Measurements from ENCODE around the gene ARHGEF5. TPM values are rescaled to one million over a fixed set of nuclear protein-coding genes. Genes with fewer than 3 reads are reported as not detected.
"Not testable (repeated sequence)": the region's sequence is repeated elsewhere in the genome, so short reads cannot be mapped to it uniquely, and the experiment has no call there.

ARHGEF5 gene
- 1.6 and 2.9 TPM in 2 replicates for total RNA-seq

- not testable (repeated sequence) for DNase-seq (ENCODE audit: extremely low read depth, low read depth, low spot score)
Observed at GRCh38 chr7:144355176-144355822, at the start of gene ARHGEF5. TSS of gene ARHGEF5 (plus strand) at chr7:144355402. CDS start at chr7:144362670, 7,268 bp downstream.

DNA sequence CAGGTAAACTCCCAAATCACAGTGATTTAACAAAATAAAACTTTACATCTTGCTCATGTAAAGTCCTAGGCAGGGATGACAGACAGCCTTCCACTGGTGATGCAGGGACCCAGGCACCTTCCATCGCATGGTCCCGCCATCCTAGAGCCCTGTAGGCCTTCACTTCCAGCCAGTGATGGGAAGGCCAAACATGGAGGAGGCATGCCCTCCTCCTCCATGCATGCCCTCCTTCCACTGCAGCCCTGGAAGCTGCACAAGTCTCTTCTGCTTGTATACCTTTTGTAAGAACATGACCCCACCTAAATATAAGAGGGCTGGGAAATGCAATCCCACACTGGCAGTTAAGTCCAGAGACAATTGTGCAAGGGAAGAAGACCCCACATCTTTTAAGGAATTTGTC, 45.5 kb upstream of the ARHGEF5 start:
- DNase-seq (ENCODE audit: extremely low read depth, low read depth, low spot score), result not testable (repeated sequence)

DNA sequence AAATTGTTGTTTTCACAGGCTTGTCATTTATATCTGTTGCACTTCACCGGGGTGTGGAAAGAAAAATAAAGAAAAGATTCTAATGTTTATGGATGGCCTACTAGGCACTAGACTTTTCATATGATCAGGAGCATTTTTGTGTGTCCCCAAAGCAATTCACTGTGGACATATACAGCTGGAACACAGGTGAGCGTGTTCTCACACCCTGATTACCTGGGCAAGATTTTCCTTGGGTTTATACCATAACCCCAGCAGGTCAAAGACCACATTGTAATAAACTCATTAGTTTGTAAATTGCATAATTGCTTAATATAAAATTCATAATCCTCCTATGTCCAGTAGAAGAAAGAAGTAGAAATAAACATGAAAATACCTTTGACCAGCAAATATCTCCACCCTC, 44.0 kb upstream of the ARHGEF5 start:
- DNase-seq (ENCODE audit: extremely low read depth, low read depth, low spot score), result not testable (repeated sequence)

- not testable (repeated sequence) for DNase-seq (ENCODE audit: extremely low read depth, low read depth, low spot score)
Observed at GRCh38 chr7:144311872-144312469, 43.2 kb upstream of the ARHGEF5 start, which contains the start of gene OR2A1. TSS of gene OR2A1 (plus strand) at chr7:144312419. CDS start at chr7:144318125, 5,706 bp downstream.

- not testable (repeated sequence) for DNase-seq (ENCODE audit: extremely low read depth, low read depth, low spot score)
Observed at GRCh38 chr7:144317537-144317936, 37.7 kb upstream of the ARHGEF5 start.

GRCh38 chr7:144319547-144319946, 35.7 kb upstream of the ARHGEF5 start:
- DNase-seq (ENCODE audit: extremely low read depth, low read depth, low spot score), result not testable (repeated sequence)

DNA sequence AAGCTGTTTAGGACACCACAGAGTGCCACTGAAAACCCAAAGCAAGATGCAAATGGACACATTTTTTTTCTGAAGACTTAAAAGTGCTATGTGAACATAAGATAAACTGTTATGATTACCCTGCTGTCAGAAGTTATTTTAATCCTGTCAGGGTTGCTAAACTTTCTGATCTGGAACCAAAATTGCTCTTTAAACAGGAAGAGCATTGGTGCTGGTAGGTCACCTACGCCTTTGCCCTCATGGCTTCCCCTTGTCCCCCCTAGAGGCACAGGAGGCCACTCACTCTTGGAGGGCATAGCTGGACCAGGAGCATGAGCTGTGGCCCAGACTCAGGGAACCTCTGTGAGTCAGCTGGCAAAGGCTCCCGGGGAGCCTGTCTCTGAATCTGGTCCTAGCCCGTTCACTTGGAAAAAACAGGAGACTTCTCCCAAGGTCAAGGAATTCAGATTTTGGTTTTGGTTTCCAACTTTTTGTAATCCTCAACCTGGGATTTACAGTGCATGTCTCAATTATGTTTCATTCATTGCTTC, 33.5 kb upstream of the ARHGEF5 start:
- DNase-seq (ENCODE audit: extremely low read depth, low read depth, low spot score), result not testable (repeated sequence)

DNA sequence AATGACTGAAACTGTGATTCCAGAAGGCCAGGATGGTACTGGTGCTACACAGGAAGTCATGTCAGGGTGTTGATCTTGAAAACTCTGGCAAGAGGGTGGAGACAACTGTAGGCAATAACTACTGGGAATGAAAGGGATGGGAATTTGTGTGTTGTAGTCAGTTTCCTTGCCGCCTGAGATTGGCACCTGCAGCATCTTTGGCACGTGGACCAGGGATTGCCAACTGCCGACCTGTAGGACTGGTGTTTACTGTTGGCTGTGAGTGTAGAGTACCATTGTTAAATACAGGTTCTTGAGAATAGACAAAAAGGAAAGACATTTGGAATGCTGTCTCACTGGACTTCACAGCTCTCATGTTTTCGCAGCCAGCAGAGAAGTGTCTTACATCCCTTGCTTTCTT, 31.8 kb upstream of the ARHGEF5 start:
- DNase-seq (ENCODE audit: extremely low read depth, low read depth, low spot score), result not testable (repeated sequence)

GRCh38 chr7:144325868-144326267, 29.3 kb upstream of the ARHGEF5 start:
- not testable (repeated sequence) for DNase-seq (ENCODE audit: extremely low read depth, low read depth, low spot score)

DNA sequence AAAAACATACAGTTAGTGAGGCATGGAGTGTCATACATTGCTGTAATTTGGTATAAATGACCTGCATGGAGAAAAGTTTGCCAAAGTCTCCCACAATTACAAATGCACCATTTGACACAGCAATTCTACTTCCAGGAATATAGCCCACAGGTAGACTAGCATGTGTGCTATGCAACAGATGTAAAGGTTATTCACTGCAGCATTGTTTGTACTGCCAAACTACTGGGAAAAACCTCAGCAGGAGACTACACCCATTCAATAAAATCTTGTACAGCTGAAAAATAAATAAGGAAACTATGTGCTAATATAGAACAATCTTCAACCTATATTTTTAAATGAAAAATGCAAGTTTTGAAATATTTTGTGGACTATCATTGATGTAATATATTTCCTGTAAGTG, 25.2 kb upstream of the ARHGEF5 start:
- DNase-seq (ENCODE audit: extremely low read depth, low read depth, low spot score), result not testable (repeated sequence)

GRCh38 chr7:144331221-144331995, 23.8 kb upstream of the ARHGEF5 start:
- DNase-seq (ENCODE audit: extremely low read depth, low read depth, low spot score), result not testable (repeated sequence)

- not testable (repeated sequence) for DNase-seq (ENCODE audit: extremely low read depth, low read depth, low spot score)
Observed at GRCh38 chr7:144331996-144332288, 23.3 kb upstream of the ARHGEF5 start.

GRCh38 chr7:144348625-144349024, 6.6 kb upstream of the ARHGEF5 start:
- not testable (repeated sequence) for DNase-seq (ENCODE audit: extremely low read depth, low read depth, low spot score)

DNA sequence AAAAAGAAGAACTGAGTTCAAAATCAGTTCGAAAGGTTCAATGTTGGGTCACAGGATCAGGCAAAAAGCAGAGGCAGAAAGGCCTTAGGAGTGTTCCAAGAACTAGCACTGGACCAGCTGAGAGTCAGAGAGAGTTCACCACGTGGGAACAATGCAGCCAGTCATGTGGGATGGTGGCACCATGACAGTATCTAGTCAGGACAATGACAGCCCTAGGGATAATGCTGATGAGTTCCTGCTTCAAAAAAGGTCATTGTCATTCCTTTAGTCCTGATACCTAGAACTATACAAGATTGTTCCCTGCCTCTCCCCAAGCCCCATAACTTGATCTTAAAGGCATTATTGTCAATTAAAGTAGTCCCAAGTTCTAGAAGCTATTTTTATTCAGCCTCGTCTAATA, 3.5 kb upstream of the ARHGEF5 start:
- DNase-seq (ENCODE audit: extremely low read depth, low read depth, low spot score), result not testable (repeated sequence)

DNA sequence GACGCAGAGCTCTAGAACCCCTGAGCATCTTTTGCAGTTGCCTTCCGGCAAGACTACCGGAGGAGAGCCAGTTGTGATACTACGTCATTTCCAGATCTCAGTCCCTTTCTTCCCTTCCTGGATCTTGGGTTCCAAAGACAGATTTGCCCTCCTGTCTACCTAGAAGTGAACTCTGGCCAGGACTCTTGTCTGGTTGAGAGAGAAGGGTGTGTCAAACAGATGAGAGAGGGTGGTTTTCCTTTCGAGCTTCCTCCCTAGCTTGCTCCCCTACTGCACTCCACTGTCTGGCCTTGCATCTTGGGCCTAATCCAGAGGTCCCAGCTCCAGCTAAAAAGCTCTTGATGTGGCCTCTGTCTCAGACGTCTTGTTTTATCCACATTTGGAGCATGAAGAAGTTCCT, 983 bp downstream of the ARHGEF5 start:
- not testable (repeated sequence) for DNase-seq (ENCODE audit: extremely low read depth, low read depth, low spot score)

GRCh38 chr7:144356860-144357259, 1.7 kb downstream of the ARHGEF5 start:
- DNase-seq (ENCODE audit: extremely low read depth, low read depth, low spot score), result not testable (repeated sequence)

- DNase-seq (ENCODE audit: extremely low read depth, low read depth, low spot score), result not testable (repeated sequence)
Observed at GRCh38 chr7:144362061-144362460, 6.9 kb downstream of the ARHGEF5 start.

DNA sequence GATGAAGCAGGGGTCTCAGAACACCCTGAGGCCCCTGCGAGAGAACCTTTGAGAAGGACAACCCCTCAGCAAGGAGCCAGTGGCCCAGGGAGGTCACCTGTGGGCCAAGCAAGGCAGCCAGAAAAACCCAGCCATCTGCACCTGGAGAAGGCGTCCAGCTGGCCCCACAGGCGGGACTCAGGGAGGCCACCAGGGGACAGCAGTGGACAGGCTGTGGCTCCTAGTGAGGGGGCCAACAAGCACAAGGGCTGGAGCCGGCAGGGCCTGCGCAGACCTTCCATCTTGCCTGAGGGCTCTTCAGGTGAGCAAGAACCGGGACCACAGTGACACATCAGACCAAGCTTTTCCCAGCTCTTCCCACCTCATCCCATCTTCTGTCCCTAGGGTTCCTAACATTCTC, 10.3 kb downstream of the ARHGEF5 start:
- DNase-seq (ENCODE audit: extremely low read depth, low read depth, low spot score), result not testable (repeated sequence)

DNA sequence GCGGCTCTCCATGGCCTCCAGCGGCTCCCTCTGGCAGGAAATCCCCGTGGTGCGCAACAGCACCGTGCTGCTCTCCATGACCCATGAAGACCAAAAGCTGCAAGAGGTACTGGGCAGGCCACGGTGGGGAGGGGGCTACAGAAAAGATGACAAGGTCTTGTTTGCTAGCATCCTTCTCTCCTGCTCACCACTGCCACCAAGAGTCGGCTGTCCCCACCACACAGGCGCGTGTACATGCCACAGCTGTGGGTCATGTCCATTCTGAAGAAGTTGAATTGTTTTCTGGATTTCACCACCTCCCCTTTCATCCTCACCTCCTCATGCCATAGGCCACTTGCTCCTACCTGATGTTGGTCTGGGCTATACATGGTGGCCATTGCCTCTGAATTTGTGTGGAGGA, 12.0 kb downstream of the ARHGEF5 start:
- DNase-seq (ENCODE audit: extremely low read depth, low read depth, low spot score), result not testable (repeated sequence)

- not testable (repeated sequence) for DNase-seq (ENCODE audit: extremely low read depth, low read depth, low spot score)
Observed at GRCh38 chr7:144369221-144369620, 14.0 kb downstream of the ARHGEF5 start.

DNA sequence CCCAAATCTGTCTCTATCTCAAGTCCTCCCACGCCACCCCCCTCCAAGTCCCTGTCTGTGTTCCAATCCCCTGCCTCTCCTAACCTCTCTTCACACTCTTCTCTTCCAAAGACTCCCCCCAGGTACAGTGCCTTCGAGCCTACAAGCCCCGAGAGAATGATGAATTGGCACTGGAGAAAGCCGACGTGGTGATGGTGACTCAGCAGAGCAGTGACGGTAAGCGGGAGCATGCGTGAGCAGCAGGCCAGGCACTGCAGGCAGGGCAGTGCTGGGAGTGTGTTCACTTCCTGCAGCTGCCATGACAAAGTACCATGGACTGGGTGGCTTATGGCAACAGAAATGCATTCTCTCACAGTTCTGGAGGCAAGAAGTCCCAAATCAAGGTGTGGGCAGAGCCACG, 23.4 kb downstream of the ARHGEF5 start:
- no peak for DNase-seq (ENCODE audit: extremely low read depth, low read depth, low spot score)
